ENCODE data around the gene SYNJ2.

Gene SYNJ2

DNA sequence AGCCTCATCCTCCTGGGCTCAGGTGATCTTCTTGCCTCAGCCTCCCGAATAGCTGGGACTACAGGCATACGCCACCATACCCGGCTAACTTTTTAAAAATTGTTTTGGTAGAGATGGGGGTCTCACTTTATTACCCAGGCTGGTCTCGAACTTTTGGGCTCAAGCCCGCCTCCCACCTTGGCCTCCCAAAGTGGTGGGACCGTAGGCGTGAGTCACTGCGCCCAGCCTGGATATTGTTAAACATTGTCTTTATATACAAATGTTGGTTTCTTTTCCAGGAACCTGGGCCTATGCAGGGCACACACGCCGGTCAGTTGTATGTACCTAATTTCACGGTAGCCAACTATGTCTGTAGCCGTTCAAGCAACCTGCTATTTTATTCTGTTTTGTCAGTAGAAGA, 60.1 kb downstream of the SYNJ2 start:
- Histone ChIP-seq H3K4me3 (ENCODE audit: low read length) (no peak overlapping the region), H3F3A (ENCODE audit: insufficient read depth, low read length) (no peaks in the 10 kb centered on the region), H3K9ac (ENCODE audit: low read length) (no peak overlapping the region), H3K79me2 (ENCODE audit: low read length) (no peaks in the 10 kb centered on the region), H3K4me1 (ENCODE audit: low read length) (no peaks in the 10 kb centered on the region), H3K27ac (ENCODE audit: low read length) (no peak overlapping the region), H3K9me2 (replicated peaks; ENCODE audit: insufficient read depth, low read length) (no peaks in the 10 kb centered on the region), H3K9me3 (replicated peaks; ENCODE audit: insufficient read depth, low read length) (no peaks in the 10 kb centered on the region), H3K36me3 (replicated peaks; ENCODE audit: insufficient read depth, low read length) (no peaks in the 10 kb centered on the region), H4K20me1 (ENCODE audit: insufficient read depth, low read length) (no peaks in the 10 kb centered on the region), H2AFZ (ENCODE audit: low read length) (no peak overlapping the region), H3K27me3 (replicated peaks; ENCODE audit: insufficient read depth, low read length) (no peaks in the 10 kb centered on the region), H3K4me2 (ENCODE audit: low read depth, low read length) (no peak overlapping the region)
- no peak for DNase-seq
- no peak for TF ChIP-seq EZH2 (optimal IDR thresholded peaks at IDR 0.05; ENCODE audit: low read depth, low read length)
- TF ChIP-seq EZH2phosphoT487 (IDR thresholded peaks at IDR 0.05; ENCODE audit: low read length): no peak
- TF ChIP-seq, protein P1, sequence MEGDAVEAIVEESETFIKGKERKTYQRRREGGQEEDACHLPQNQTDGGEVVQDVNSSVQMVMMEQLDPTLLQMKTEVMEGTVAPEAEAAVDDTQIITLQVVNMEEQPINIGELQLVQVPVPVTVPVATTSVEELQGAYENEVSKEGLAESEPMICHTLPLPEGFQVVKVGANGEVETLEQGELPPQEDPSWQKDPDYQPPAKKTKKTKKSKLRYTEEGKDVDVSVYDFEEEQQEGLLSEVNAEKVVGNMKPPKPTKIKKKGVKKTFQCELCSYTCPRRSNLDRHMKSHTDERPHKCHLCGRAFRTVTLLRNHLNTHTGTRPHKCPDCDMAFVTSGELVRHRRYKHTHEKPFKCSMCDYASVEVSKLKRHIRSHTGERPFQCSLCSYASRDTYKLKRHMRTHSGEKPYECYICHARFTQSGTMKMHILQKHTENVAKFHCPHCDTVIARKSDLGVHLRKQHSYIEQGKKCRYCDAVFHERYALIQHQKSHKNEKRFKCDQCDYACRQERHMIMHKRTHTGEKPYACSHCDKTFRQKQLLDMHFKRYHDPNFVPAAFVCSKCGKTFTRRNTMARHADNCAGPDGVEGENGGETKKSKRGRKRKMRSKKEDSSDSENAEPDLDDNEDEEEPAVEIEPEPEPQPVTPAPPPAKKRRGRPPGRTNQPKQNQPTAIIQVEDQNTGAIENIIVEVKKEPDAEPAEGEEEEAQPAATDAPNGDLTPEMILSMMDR (IDR thresholded peaks at IDR 0.05; ENCODE audit: low read length): no peak

DNA sequence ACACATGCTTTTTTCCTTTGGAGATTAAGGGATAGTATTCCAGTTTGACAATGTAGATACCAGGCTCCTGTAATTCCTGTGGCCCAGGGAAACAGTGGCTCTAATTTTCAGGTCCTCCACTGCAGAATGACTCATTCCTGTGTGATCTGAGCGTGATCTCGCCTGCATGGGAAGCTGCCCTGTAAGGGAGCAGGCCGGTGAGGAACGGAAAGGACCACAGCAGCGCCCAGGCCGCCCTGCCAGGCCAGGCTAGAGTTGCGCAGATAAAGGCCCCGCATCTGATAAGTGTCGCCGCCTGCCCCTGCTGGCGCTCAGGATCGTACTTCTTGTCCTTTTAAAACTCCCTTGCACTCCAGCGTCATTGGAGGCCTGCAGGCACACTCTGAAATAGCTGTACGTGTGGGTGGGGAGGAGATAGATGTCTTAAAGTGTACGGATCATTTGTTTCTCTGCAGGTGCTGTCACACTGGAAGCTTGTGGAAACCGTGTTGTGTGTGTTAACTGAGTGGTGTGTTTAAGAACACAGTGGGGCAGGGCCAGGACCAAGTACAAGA, 60.7 kb downstream of the SYNJ2 start:
- Histone ChIP-seq H4K20me1 (ENCODE audit: insufficient read depth, low read length) (no peaks in the 10 kb centered on the region), H3K9ac (ENCODE audit: low read length) (no peak overlapping the region), H3K4me3 (ENCODE audit: low read length) (no peak overlapping the region), H2AFZ (ENCODE audit: low read length) (no peak overlapping the region), H3K9me3 (replicated peaks; ENCODE audit: insufficient read depth, low read length) (no peaks in the 10 kb centered on the region), H3K36me3 (replicated peaks; ENCODE audit: insufficient read depth, low read length) (no peaks in the 10 kb centered on the region), H3K27ac (ENCODE audit: low read length) (no peak overlapping the region), H3K4me2 (ENCODE audit: low read depth, low read length) (no peak overlapping the region), H3K4me1 (ENCODE audit: low read length) (no peaks in the 10 kb centered on the region), H3K27me3 (replicated peaks; ENCODE audit: insufficient read depth, low read length) (no peaks in the 10 kb centered on the region), H3F3A (ENCODE audit: insufficient read depth, low read length) (no peaks in the 10 kb centered on the region), H3K79me2 (ENCODE audit: low read length) (no peaks in the 10 kb centered on the region), H3K9me2 (replicated peaks; ENCODE audit: insufficient read depth, low read length) (no peaks in the 10 kb centered on the region)
- TF ChIP-seq EZH2phosphoT487 (IDR thresholded peaks at IDR 0.05; ENCODE audit: low read length) (no peak), EZH2 (optimal IDR thresholded peaks at IDR 0.05; ENCODE audit: low read depth, low read length) (no peak)
- TF ChIP-seq, protein P1 (IDR thresholded peaks at IDR 0.05; ENCODE audit: low read length): no peak
- DNase-seq: no peak

DNA sequence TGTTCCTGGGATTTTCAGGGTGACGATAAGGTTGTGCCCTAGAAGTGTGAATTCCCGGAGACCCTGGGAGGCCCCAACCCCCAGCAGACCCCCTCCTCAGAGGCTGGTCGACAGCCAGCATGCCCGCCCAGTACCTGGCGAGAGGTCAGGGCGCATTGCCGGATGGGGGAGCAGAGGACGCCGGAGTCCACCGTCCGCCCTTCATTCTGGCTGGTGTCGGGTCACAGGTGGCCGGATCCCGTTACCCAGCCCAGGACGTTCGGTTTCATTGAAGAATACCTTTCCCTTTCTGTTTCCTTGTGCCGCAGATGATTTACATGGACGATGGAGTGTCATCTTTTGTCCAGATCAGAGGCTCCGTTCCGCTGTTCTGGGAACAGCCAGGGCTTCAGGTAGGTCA, 61.3 kb downstream of the SYNJ2 start:
- Histone ChIP-seq H3K9me2 (replicated peaks; ENCODE audit: insufficient read depth, low read length) (no peaks in the 10 kb centered on the region), H3K4me1 (ENCODE audit: low read length) (no peaks in the 10 kb centered on the region), H4K20me1 (ENCODE audit: insufficient read depth, low read length) (no peaks in the 10 kb centered on the region), H3K4me3 (ENCODE audit: low read length) (no peak overlapping the region), H3K9ac (ENCODE audit: low read length) (no peak overlapping the region), H3K4me2 (ENCODE audit: low read depth, low read length) (no peak overlapping the region), H3F3A (ENCODE audit: insufficient read depth, low read length) (no peaks in the 10 kb centered on the region), H2AFZ (ENCODE audit: low read length) (no peak overlapping the region), H3K9me3 (replicated peaks; ENCODE audit: insufficient read depth, low read length) (no peaks in the 10 kb centered on the region), H3K79me2 (ENCODE audit: low read length) (no peaks in the 10 kb centered on the region), H3K36me3 (replicated peaks; ENCODE audit: insufficient read depth, low read length) (no peaks in the 10 kb centered on the region), H3K27me3 (replicated peaks; ENCODE audit: insufficient read depth, low read length) (no peaks in the 10 kb centered on the region), H3K27ac (ENCODE audit: low read length) (no peak overlapping the region)
- TF ChIP-seq, protein P1 (IDR thresholded peaks at IDR 0.05; ENCODE audit: low read length): no peak
- no peak for TF ChIP-seq EZH2phosphoT487 (IDR thresholded peaks at IDR 0.05; ENCODE audit: low read length)
- TF ChIP-seq EZH2 (optimal IDR thresholded peaks at IDR 0.05; ENCODE audit: low read depth, low read length): no peak
- no peak for DNase-seq

Data from MM.1S (cell line).